Osteocyte (in vitro differentiated cells): ENCODE data around the gene SNX25. TPM values are rescaled to one million over a fixed set of nuclear protein-coding genes. Genes with fewer than 3 reads are reported as not detected.

ENCODE experiments used
- DNase-seq: peaks from one replicate; pipeline ENCODE4 v3.0.0; 2021; ENCODE audit warnings: mixed read lengths; ENCODE audit not compliant: unreplicated experiment; ENCODE audit errors: extremely low spot score
- H3K27ac Mint-ChIP-seq: one replicate; pipeline ENCODE4 v1.8.0; 2021; ENCODE audit warnings: mild to moderate bottlenecking, mixed read lengths; ENCODE audit not compliant: unreplicated experiment
- H3K27me3 Mint-ChIP-seq: one replicate; pipeline ENCODE4 v1.8.0; 2021; ENCODE audit warnings: mixed read lengths; ENCODE audit not compliant: unreplicated experiment
- H3K36me3 Mint-ChIP-seq: one replicate; pipeline ENCODE4 v1.8.0; 2021; ENCODE audit warnings: mixed read lengths; ENCODE audit not compliant: unreplicated experiment
- H3K4me1 Mint-ChIP-seq: one replicate; pipeline ENCODE4 v1.8.0; 2021; ENCODE audit warnings: mixed read lengths; ENCODE audit not compliant: unreplicated experiment
- H3K4me3 Mint-ChIP-seq: one replicate; pipeline ENCODE4 v1.8.0; 2021; ENCODE audit warnings: mild to moderate bottlenecking, moderate library complexity, mixed read lengths; ENCODE audit not compliant: unreplicated experiment
- H3K9me3 Mint-ChIP-seq: one replicate; pipeline ENCODE4 v1.8.0; 2021; ENCODE audit warnings: mixed read lengths; ENCODE audit not compliant: unreplicated experiment
- total RNA-seq: library from RNA; stranded (reverse); gene quantifications from 2 replicates; pipeline ENCODE4 v1.2.1, GENCODE V29; 2021
- TF ChIP-seq, protein P1 (sequence below): fragments of 200-600 bp; sonication (generic); IDR thresholded peaks from 2 replicates; pipeline ENCODE4 v1.5.0; 2021; ENCODE audit warnings: antibody characterized with exemption, mild to moderate bottlenecking, moderate library complexity

SNX25 gene
- total RNA-seq, 1 donor from 2014 or later = 44.4 TPM

DNA sequence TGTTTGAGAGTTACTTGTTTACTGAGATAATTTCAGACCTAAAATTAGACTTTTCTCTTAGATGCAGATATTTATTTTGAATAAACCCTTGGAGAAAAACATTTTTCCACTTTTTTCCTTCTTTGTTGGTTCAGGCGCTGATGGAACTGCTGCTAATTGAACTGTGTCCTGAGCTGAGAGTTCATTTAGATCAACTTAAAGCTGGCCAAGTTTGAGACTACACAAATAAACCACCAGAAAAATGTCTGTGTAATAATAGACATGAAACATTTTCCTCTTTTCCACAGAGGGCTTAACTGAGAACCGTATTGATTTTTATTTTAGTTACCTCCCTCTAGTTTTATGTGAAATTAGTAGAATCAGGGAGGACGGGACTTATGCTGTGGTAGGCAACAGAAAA lies 153.9 kb downstream of the SNX25 start:
- TF ChIP-seq, protein P1, sequence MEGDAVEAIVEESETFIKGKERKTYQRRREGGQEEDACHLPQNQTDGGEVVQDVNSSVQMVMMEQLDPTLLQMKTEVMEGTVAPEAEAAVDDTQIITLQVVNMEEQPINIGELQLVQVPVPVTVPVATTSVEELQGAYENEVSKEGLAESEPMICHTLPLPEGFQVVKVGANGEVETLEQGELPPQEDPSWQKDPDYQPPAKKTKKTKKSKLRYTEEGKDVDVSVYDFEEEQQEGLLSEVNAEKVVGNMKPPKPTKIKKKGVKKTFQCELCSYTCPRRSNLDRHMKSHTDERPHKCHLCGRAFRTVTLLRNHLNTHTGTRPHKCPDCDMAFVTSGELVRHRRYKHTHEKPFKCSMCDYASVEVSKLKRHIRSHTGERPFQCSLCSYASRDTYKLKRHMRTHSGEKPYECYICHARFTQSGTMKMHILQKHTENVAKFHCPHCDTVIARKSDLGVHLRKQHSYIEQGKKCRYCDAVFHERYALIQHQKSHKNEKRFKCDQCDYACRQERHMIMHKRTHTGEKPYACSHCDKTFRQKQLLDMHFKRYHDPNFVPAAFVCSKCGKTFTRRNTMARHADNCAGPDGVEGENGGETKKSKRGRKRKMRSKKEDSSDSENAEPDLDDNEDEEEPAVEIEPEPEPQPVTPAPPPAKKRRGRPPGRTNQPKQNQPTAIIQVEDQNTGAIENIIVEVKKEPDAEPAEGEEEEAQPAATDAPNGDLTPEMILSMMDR = no peak
- H3K36me3 Mint-ChIP-seq = peaks cover 23% of the 10 kb centered on the region
- H3K27ac Mint-ChIP-seq = peak overlapping the region; percentile 87
- no peaks in the 10 kb centered on the region for H3K9me3 Mint-ChIP-seq
- DNase-seq = no peak
- no peak overlapping the region for H3K4me3 Mint-ChIP-seq
- H3K27me3 Mint-ChIP-seq = no peaks in the 10 kb centered on the region
- H3K4me1 Mint-ChIP-seq = peaks cover 54% of the 10 kb centered on the region

- TF ChIP-seq, protein P1 = no peak
- H3K4me1 Mint-ChIP-seq = peaks cover 38% of the 10 kb centered on the region
Measured at GRCh38 chr4:185364886-185365285, 155.5 kb downstream of the SNX25 start.

DNA sequence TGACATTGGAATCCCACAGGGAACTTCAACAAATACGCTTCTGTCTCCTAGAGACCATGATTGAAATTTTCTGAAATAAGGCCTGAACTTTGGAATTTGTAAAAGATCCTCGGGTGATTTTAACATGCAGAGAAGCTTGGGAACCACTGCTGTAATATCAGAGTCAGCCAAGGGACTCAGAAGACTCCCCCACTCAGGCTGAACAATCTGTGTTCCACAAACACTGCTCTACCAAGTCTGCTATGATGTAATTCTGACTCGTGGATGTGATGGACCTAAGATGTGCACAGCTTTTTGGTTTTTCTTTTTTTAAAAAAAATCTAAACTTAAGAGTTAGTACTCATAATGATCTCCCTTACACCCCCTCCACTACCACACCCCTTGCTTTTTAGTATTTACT lies 160.3 kb downstream of the SNX25 start:
- Mint-ChIP-seq H3K4me1 (no peaks in the 10 kb centered on the region), H3K27ac (no peak overlapping the region), H3K36me3 (peaks cover 43% of the 10 kb centered on the region), H3K9me3 (no peaks in the 10 kb centered on the region), H3K27me3 (no peaks in the 10 kb centered on the region), H3K4me3 (no peak overlapping the region)
- TF ChIP-seq, protein P1 = no peak
- no peak for DNase-seq

More at GRCh38 chr4:185364886-185365285, 155.5 kb downstream of the SNX25 start:
- H3K36me3 Mint-ChIP-seq = peaks cover 28% of the 10 kb centered on the region
- DNase-seq = no peak
- H3K9me3 Mint-ChIP-seq = no peaks in the 10 kb centered on the region
- no peak overlapping the region for H3K4me3 Mint-ChIP-seq
- no peak overlapping the region for H3K27ac Mint-ChIP-seq
- H3K27me3 Mint-ChIP-seq = no peaks in the 10 kb centered on the region

DNA sequence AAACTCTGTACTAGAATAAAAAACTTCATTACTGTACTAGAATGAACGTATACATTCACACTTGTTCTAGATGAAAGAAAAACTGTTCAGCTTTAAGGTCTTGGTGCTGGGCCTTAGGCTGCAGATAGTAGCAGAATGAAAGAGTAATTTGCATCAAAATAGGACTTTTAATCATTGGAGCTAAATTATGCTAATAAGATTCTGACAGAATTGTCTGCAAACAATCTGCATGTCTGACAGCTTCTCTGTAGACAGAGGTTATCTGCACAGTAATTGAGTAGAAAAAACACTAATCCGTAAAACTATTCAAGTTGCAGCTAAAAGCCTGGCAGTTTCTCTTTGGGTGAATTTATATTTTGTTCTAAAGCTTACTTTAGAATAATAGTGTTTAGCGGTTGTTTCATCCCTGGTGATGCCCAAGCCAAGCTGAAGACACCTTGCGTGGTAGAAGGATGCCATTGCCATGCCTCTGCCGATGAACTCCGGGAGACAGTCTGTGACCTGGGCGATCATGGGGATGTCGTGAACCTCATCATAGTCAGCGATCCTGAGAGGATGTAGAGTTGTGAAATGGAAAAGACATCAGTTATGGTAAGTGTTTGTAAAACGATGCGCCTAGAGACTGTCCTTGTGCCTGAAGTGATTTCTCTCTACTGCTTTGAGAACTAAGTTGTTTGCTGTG lies 161.0 kb downstream of the SNX25 start:
- DNase-seq = no peak
- H3K9me3 Mint-ChIP-seq = no peaks in the 10 kb centered on the region
- peaks cover 45% of the 10 kb centered on the region for H3K36me3 Mint-ChIP-seq
- no peaks in the 10 kb centered on the region for H3K4me1 Mint-ChIP-seq
- TF ChIP-seq, protein P1 = no peak
- no peak overlapping the region for H3K27ac Mint-ChIP-seq
- no peak overlapping the region for H3K4me3 Mint-ChIP-seq
- no peaks in the 10 kb centered on the region for H3K27me3 Mint-ChIP-seq

DNA sequence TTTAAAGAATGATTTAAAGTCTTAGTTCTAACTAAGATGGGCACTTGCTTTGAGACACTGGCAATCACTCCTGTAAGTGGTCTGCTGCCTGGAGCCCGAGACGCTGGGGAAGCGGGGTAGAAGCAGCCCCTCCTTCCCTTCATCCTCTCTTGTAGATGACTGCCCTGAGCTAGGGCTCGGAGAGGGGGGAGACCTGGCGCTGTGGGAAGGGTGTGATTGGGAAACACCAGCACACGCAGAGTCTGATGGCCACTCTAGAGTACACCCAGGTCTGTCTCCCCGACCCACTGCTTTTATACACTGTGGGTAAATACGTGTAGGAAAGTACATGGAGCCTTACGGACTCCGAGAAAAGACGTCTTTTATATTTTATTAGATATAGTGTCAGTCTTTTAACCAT lies 162.3 kb downstream of the SNX25 start:
- Mint-ChIP-seq H3K4me3 (no peak overlapping the region), H3K4me1 (no peaks in the 10 kb centered on the region), H3K27ac (no peak overlapping the region), H3K9me3 (no peaks in the 10 kb centered on the region), H3K27me3 (no peaks in the 10 kb centered on the region), H3K36me3 (peaks cover 42% of the 10 kb centered on the region)
- DNase-seq = no peak
- TF ChIP-seq, protein P1 = no peak
